Prostate gland (tissue), 2 donors: ENCODE measurements around the gene CDK5RAP3. TPM values are rescaled to one million over a fixed set of nuclear protein-coding genes. Genes with fewer than 3 reads are reported as not detected.
A peak's percentile ranks its signal among the peaks of the same experiment; 100 is the strongest.

ENCODE experiments used
- DNase-seq: peaks from one replicate; pipeline ENCODE4 v3.0.0-alpha.2; 2019; ENCODE audit warnings: low spot score
- H3K27ac ChIP-seq, 2 donors: fragments of 200-600 bp; sonication (generic); 2 replicates each; pipeline ENCODE4 v1.5.1; 2017 to 2019
- H3K27me3 ChIP-seq: fragments of 200-600 bp; sonication (generic); replicated peaks from 2 replicates; pipeline ENCODE4 v1.5.1; 2019; ENCODE audit not compliant: insufficient read depth
- H3K36me3 ChIP-seq, 2 donors: fragments of 200-600 bp; sonication (generic); 1 replicate in 1 of 2; 2 replicates in 1 of 2; pipeline versions ENCODE4 v1.5.1 to v1.8.1; 2017 to 2019
- H3K4me1 ChIP-seq: fragments of 200-600 bp; sonication (generic); replicated peaks from 2 replicates; pipeline ENCODE4 v1.5.1; 2019
- H3K4me3 ChIP-seq, 2 donors: fragments of 200-600 bp; sonication (generic); 2 replicates each; pipeline ENCODE4 v1.5.1; 2017 to 2019
- H3K9me3 ChIP-seq: fragments of 200-600 bp; sonication (generic); 2 replicates; pipeline ENCODE4 v1.5.1; 2017
- CTCF ChIP-seq, 4 experiments: fragments of 200-600 bp in 2 of 4; fragments of 450-650 bp in 2 of 4; sonication (generic) in 2 of 4; IDR thresholded peaks; 1 replicate in 3 of 4; 2 replicates in 1 of 4; pipeline ENCODE4 v1.5.1; 2016 to 2019; ENCODE audit warnings: antibody characterized with exemption in 4 of 4, mild to moderate bottlenecking in 2 of 4, moderate library complexity in 2 of 4
- POLR2A ChIP-seq: fragments of 450-650 bp; IDR thresholded peaks from one replicate; pipeline ENCODE4 v1.6.1; 2016; ENCODE audit warnings: antibody characterized with exemption, mild to moderate bottlenecking
- POLR2AphosphoS5 ChIP-seq: sonication (generic); formaldehyde crosslinking; IDR thresholded peaks from one replicate; pipeline ENCODE4 v1.6.1; 2017; ENCODE audit warnings: antibody characterized with exemption
- WGBS: methylation state at CpG from one replicate; pipeline ENCODE4 v1.1.5; 2018; 5-methylcytosine and 5-hydroxymethylcytosine counted together
- intact Hi-C: fragments of 100-400 bp; cut with DNase I; formaldehyde crosslinking; loops from one replicate; pipeline ENCODE4 v1.14.2; 2022
- total RNA-seq, 2 donors: library from RNA; depleted of rRNA; stranded (reverse); fragments of >200 nt; gene quantifications; one replicate each; pipeline ENCODE4 v1.1.0, GENCODE V29; 2016

CDK5RAP3 gene
- total RNA-seq, 2 donors from 2014 or later: 185 to 193 TPM

- no peaks in the 10 kb centered on the region for H3K27me3 ChIP-seq
- 71% methylated on average over 10 of the region's 10 CpGs for WGBS
- H3K36me3 ChIP-seq: no peaks in the 10 kb centered on the region
- no peak for DNase-seq
- TF ChIP-seq POLR2AphosphoS5 (no peak), CTCF (IDR thresholded peaks at IDR 0.05) (no peak), POLR2A (no peak)
- H3K27ac ChIP-seq: peak overlapping the region; percentile 9 to 93
- H3K4me3 ChIP-seq: no peak overlapping the region
- intact Hi-C loops: loop anchor here (5.0 kb wide), 1 partner anchor 39 kb away; no protein-coding TSS in a partner anchor
- peaks cover 21% of the 10 kb centered on the region for H3K4me1 ChIP-seq
- no peaks in the 10 kb centered on the region for H3K9me3 ChIP-seq
These were observed 25.1 kb upstream of the CDK5RAP3 start for GRCh38 chr17:47945529-47946508.

GRCh38 chr17:47946516-47946915 is 24.4 kb upstream of the CDK5RAP3 start:
- no peaks in the 10 kb centered on the region for H3K36me3 ChIP-seq
- WGBS: 93% methylated on average over 6 of the region's 6 CpGs
- peaks cover 21% of the 10 kb centered on the region for H3K4me1 ChIP-seq
- intact Hi-C loops: loop anchor here (5.0 kb wide), 1 partner anchor 39 kb away; no protein-coding TSS in a partner anchor
- no peaks in the 10 kb centered on the region for H3K9me3 ChIP-seq
- no peak overlapping the region for H3K4me3 ChIP-seq
- peak overlapping the region; percentile 37 to 93 for H3K27ac ChIP-seq
- no peak for TF ChIP-seq POLR2AphosphoS5
- no peak for TF ChIP-seq CTCF (IDR thresholded peaks at IDR 0.05)
- no peak for TF ChIP-seq POLR2A
- H3K27me3 ChIP-seq: no peaks in the 10 kb centered on the region
- DNase-seq: no peak

GRCh38 chr17:47946929-47947397 is 23.9 kb upstream of the CDK5RAP3 start:
- H3K4me1 ChIP-seq: peaks cover 21% of the 10 kb centered on the region
- intact Hi-C loops: loop anchor here (5.0 kb wide), 1 partner anchor 40 kb away; no protein-coding TSS in a partner anchor
- H3K27ac ChIP-seq: peak overlapping the region; percentile 62 to 93
- peak; percentile 47 for TF ChIP-seq POLR2A
- TF ChIP-seq POLR2AphosphoS5: peak; percentile 94
- TF ChIP-seq CTCF (IDR thresholded peaks at IDR 0.05): peak; percentile 89 to 93 (median 90)
- no peaks in the 10 kb centered on the region for H3K9me3 ChIP-seq
- H3K27me3 ChIP-seq: no peaks in the 10 kb centered on the region
- no peak overlapping the region for H3K4me3 ChIP-seq
- 10% methylated on average over 2 of the region's 2 CpGs for WGBS
- peak; percentile 91 for DNase-seq
- no peaks in the 10 kb centered on the region for H3K36me3 ChIP-seq

GRCh38 chr17:47948706-47949196 is 22.2 kb upstream of the CDK5RAP3 start:
- 15% methylated on average over 5 of the region's 5 CpGs for WGBS
- Histone ChIP-seq H3K36me3 (no peaks in the 10 kb centered on the region), H3K27ac (peak overlapping the region; percentile 89 to 93), H3K9me3 (no peaks in the 10 kb centered on the region), H3K27me3 (no peaks in the 10 kb centered on the region), H3K4me1 (peaks cover 16% of the 10 kb centered on the region), H3K4me3 (peak overlapping the region; percentile 13 to 29)
- DNase-seq: peak; percentile 87
- TF ChIP-seq POLR2AphosphoS5: peak; percentile 79
- TF ChIP-seq POLR2A: no peak
- intact Hi-C loops: loop anchor here (2.0 to 5.0 kb wide), 2 partner anchors 22 to 41 kb away; partner anchors contain the start of gene CDK5RAP3

GRCh38 chr17:47949197-47949759 is 21.6 kb upstream of the CDK5RAP3 start:
- Histone ChIP-seq H3K4me1 (peaks cover 16% of the 10 kb centered on the region), H3K4me3 (peak overlapping the region; percentile 13 to 29), H3K36me3 (no peaks in the 10 kb centered on the region), H3K9me3 (no peaks in the 10 kb centered on the region), H3K27ac (peak overlapping the region; percentile 89 to 93), H3K27me3 (no peaks in the 10 kb centered on the region)
- intact Hi-C loops: loop anchor here (2.0 to 5.0 kb wide), 2 partner anchors 22 to 42 kb away; partner anchors contain the start of gene CDK5RAP3
- TF ChIP-seq POLR2A (no peak), POLR2AphosphoS5 (peak; percentile 78), CTCF (IDR thresholded peaks at IDR 0.05) (peak; percentile 80 to 97 (median 94))
- WGBS: 3% methylated on average over 22 of the region's 22 CpGs
- peak; percentile 89 for DNase-seq
